Fibroblast of skin of left quadriceps (primary cell): ENCODE data around the gene DRD4.
"Not testable (repeated sequence)": the region's sequence is repeated elsewhere in the genome, so short reads cannot be mapped to it uniquely, and the experiment has no call there.

Experiments used
- DNase-seq, 2 experiments: peaks; one replicate each; pipeline ENCODE4 v3.0.0-alpha.2; 2013; ENCODE audit warnings: low read depth in 2 of 2

Gene DRD4

GRCh38 chr11:643849-644738, 7.0 kb downstream of the DRD4 start:
- DNase-seq, result no peak

- no peak for DNase-seq
Observed at GRCh38 chr11:645536-645935, 8.5 kb downstream of the DRD4 start.

DNA sequence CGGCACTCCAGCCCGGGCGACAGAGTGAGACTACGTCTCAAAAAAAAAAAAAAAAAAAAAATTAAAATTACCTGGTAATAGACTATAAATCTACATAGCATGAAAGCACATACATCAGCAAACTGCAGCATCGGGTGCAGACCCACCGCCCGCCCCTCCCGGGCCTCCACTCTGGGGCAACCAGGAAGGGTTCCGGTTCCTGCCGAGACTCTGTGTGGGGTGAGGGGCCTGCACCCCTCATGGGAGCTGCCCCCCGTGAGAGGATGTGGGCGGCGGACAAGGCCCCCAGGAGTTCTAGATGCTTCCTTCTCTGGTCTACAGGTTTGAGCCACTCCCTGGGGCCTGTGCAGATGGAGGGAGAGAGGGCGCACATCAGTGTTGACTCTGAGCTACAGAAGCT, 9.1 kb downstream of the DRD4 start:
- DNase-seq, result no peak

DNA sequence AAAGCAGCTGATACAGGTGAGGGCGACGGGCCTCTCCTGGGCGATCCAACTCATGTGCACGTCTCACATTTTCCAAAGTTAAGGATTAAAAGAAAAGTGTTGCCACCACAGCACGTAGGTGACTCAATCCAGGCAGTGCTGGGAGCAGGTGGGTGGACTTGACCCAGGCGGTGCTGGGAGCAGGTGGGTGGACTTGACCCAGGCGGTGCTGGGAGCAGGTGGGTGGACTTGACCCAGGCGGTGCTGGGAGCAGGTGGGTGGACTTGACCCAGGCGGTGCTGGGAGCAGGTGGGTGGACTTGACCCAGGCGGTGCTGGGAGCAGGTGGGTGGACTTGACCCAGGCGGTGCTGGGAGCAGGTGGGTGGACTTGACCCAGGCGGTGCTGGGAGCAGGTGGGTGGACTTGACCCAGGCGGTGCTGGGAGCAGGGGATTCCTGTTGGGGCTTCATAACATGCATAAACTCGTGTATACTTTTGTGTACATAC, 10.6 kb downstream of the DRD4 start:
- DNase-seq, result not testable (repeated sequence)

DNA sequence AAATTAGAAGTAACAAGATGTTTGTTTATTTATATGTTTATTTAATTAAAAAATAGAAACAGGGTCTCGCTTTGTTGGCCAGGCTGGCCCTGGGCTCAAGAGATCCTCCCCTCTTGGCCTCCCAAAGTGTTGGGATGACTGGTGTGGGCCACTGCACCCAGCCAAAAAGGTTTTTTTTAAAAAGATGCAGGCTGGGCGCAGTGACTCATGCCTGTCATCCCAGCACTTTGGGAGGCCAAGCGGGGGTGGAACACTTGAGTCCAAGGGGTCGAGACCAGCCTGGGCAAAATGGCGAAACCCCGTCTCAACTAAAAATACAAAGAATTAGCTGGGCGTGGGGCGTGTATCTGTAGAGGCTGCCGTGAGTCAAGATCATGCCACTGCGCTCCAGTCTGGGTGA, 13.4 kb downstream of the DRD4 start:
- no peak for DNase-seq

GRCh38 chr11:653136-653535, 16.1 kb downstream of the DRD4 start:
- DNase-seq, result not testable (repeated sequence)

DNA sequence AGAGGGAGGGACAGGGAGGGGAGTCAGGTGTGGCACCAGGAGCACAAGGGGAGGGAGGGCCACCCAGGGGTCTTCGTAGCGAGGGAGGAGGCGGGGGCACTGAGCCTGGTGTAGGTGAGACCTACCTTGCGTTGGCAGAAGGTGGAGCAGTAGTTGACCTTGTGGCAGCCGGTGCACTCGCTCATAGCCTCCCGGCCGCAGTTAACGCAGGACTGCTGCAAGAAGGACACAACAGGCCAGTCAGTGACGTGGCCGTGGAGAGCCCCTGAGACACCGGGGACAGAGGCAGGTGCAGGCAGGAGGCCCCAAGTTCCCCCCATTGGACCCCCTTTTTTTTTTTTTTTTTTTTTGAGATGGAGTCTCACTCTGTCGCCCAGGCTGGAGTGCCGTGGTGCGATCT, 16.8 kb downstream of the DRD4 start:
- no peak for DNase-seq

DNA sequence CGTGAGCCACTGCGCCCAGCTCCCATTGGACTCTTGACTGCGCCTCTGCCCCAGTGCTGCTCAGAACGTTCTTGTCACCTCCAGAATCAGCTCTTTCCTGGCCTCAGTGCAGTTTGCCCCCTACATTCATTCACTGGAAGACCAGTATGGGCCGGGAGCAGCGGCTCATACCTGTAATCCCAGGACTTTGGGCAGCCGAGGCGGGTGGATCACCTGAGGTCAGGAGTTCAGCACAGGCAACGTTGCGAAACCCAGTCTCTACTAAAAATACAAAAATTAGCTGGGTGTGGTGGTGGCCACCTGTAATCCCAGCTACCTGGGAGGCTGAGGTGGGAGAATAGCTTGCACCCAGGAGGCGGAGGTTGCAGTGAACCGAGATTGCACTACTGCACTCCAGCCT, 17.4 kb downstream of the DRD4 start:
- not testable (repeated sequence) for DNase-seq

DNA sequence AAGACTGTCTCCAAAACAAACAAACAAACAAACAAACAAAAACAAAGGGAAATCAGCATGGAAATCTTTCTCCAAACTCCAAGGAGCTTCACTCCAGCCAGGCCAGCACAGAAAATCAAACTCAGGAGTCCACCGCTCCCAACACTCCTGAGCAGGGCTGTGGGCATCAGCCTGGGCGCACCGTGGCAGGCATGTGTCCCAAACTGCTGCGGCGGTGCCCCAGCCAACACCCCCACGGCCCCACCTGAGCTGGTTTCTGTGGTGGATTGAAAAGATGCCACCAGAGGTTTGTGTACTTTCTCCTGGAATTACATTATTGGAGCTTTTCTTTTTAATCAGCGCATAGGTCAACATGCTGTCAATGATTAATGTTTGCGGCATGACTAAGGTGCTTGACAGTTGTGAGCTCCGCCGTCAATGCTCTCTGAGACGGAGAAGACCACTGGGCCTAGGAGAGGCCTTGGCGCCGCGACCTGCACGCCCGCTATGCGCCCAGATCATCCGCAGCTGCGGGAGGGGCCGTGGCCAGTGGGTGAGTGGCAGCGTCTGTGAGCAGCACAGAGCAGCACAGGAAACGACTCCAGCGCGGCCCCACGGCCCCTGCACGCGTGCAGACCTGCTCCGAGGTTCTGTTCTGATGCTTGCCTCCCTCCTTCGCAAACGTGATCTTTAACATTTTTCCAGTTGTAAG, 18.1 kb downstream of the DRD4 start:
- no peak for DNase-seq

DNA sequence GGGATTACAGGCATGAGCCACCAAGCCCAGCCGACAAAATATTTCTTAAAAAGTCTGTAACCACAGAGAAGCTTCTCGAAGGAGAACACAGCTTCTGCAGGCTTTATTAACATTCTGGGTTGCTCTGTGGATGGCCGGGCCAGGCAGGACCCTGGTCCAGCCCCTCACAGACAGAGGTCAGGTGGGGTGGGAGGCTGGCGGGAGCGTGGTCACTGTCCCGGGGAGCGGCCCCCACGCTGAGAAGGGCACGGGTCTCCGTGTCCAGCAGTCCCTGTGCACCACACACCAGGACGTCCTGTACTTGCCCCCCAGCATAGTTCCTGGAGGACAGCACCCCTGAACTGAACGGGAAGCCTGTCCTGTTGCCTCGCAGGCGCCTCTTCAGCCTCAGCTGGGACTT, 19.4 kb downstream of the DRD4 start:
- no peak for DNase-seq

- no peak for DNase-seq
Observed at GRCh38 chr11:656866-657265, 19.8 kb downstream of the DRD4 start.

- no peak for DNase-seq
Observed at GRCh38 chr11:657691-658126, 20.6 kb downstream of the DRD4 start.

DNA sequence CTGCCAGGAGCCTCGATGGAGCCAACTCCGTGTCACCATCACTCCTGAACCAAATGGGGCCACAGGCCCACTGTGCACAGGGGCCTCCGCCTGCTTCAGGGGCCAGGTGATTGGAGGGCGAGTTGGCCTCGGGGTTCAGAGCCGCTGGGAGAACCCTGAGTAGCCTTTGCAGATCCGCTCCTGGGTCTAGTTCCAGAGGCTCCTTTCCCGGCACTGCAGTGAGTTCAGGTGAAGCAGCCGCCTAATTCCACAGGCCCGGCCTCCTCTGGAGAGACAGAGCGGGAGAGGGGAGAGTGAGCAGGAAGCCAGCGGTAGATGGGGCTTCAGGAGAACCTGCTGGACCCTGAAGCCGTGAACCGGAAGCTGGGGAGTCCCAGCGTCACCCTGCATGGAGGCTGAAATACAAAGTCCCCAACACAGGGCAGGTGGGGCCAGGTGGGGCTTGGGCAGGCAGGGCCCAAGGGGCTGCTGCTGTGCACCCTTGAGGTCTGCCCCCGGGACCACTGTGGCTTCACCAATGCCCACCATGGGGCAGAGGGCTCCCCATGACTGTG, 22.5 kb downstream of the DRD4 start:
- DNase-seq, result no peak

DNA sequence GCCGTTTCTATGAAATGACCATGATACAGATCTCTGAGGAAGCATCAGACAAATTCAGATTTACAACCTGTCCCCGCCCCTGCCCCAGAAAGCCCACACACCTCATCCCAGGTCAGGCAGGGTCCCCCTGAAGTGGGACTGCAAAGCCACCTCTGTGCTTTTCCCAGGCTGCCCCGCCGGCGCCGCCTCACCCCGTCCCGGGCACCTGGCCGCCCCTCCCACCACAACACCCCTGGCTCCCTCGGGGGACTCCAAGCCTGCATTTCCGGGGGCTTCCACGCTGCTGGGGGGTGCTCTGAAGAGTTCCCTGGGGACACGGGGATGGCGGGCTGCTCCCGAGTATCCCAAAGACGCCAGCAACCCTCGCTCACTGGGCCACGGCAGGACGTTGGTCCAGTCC, 23.2 kb downstream of the DRD4 start:
- no peak for DNase-seq

GRCh38 chr11:660681-661444, 23.8 kb downstream of the DRD4 start:
- no peak for DNase-seq

DNA sequence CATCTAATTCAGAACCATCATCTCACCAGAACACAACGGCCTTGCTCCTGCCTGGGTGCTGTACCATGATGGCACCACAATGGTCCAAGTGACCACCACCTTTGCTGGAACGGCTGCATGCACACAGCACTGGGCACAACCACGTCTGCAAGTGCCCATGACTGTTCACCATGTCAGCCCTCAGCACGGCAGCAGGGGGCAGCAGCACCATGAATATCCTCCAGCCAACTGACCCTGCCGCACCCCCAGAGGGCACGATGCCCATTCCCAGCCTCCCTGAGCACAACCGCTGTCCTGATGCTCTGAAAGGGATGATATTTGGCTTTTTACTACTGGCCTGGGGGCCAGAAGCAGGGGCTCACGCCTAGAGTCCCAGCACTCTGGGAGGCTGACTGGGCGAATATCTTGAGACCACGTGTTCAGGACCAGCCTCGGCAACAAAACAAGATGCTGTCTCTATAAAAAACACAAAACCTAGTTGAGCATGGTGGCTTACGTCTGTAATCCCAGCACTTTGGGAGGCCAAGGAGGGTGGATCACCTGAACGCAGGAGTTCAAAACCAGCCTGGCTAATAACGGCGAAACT, 25.7 kb downstream of the DRD4 start:
- DNase-seq, result no peak

DNA sequence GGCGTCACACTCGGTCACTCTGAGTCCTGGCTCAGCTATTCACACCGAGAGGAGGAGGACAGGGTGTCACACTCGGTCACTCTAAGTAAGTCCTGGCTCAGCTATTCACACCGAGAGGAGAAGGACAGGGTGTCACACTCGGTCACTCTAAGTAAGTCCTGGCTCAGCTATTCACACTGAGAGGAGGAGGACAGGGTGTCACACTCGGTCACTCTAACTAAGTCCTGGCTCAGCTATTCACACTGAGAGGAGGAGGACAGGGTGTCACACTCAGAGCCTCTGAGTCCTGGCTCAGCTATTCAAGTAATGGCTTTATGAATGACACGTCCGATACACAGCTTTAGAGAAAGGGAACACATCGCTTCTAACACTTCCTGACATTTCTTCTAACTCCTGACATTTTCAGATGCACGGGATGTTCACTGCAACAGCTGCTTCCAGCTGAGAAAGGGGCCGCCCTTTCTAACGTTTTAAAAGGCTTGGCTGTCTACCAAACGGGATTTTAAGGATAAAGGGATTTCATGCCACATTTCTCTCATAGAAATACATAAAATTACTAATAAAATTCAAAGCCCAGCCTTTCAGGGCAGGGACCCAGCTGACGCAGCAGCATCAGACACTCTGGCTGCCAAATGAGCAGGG, 28.1 kb downstream of the DRD4 start:
- no peak for DNase-seq

GRCh38 chr11:665704-666281, 28.7 kb downstream of the DRD4 start:
- peak in 1 of 2 experiments; percentile 14 for DNase-seq

- no peak for DNase-seq
Observed at GRCh38 chr11:673866-674265, 36.8 kb downstream of the DRD4 start.

GRCh38 chr11:674406-674805, 37.3 kb downstream of the DRD4 start:
- DNase-seq, result no peak

DNA sequence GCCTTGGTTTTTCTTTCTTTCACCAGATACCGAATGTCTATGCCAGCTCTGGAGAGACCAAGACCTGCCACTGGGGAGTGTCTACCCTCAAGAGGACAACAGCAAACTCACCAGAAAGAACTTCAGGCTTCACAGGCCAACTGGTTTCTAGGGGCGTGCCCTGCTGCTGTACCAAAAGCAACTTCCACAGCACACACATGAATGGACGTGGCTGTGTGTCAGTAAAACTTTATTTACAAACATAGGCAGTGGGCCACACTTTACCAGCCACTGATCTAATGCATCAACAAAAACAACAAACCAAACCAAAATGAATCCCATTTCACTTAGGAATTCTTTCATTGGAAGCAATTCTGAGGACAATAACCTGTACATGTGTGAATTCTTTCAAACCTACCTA, 41.2 kb downstream of the DRD4 start:
- no peak for DNase-seq
